ENCODE data around the gene DNASE1L1. TPM values are rescaled to one million over a fixed set of nuclear protein-coding genes. Genes with fewer than 3 reads are reported as not detected.

DNASE1L1 gene
- total RNA-seq, 1 donor from 2014 or later = 58.7 TPM

GRCh38 chrX:154359362-154360154 lies 49.5 kb downstream of the DNASE1L1 start:
- intact Hi-C loops (cut with micrococcal nuclease) = no loop called here
- ATAC-seq = no peak

GRCh38 chrX:154358829-154359228 lies 50.2 kb downstream of the DNASE1L1 start:
- DNase-seq (no peak), ATAC-seq (no peak)
- intact Hi-C loops (cut with micrococcal nuclease) = no loop called here

More at GRCh38 chrX:154359362-154360154, 49.5 kb downstream of the DNASE1L1 start:
- DNase-seq = no peak

GRCh38 chrX:154358011-154358410 lies 51.0 kb downstream of the DNASE1L1 start:
- DNase-seq (peak; percentile 16), ATAC-seq (no peak)
- intact Hi-C loops (cut with micrococcal nuclease) = no loop called here

- DNase-seq (peak; percentile 23), ATAC-seq (no peak)
- intact Hi-C loops (cut with micrococcal nuclease) = no loop called here
Measured at GRCh38 chrX:154357205-154357604, 51.8 kb downstream of the DNASE1L1 start.

GRCh38 chrX:154356596-154356995 lies 52.5 kb downstream of the DNASE1L1 start:
- DNase-seq (no peak), ATAC-seq (no peak)
- intact Hi-C loops (cut with micrococcal nuclease) = no loop called here

- peak; percentile 44 for DNase-seq
- intact Hi-C loops (cut with micrococcal nuclease) = no loop called here
- no peak for ATAC-seq
Measured at GRCh38 chrX:154355776-154356140, 53.3 kb downstream of the DNASE1L1 start.

- peak; percentile 11 for DNase-seq
- intact Hi-C loops (cut with micrococcal nuclease) = no loop called here
- no peak for ATAC-seq
Measured at GRCh38 chrX:154355094-154355775, 53.8 kb downstream of the DNASE1L1 start.

- intact Hi-C loops (cut with micrococcal nuclease) = no loop called here
- no peak for DNase-seq
- no peak for ATAC-seq
Measured at GRCh38 chrX:154354516-154354915, 54.5 kb downstream of the DNASE1L1 start.

GRCh38 chrX:154354013-154354412 lies 55.0 kb downstream of the DNASE1L1 start:
- ATAC-seq (no peak), DNase-seq (peak; percentile 15)
- intact Hi-C loops (cut with micrococcal nuclease) = no loop called here

- DNase-seq (peak; percentile 7), ATAC-seq (no peak)
- intact Hi-C loops (cut with micrococcal nuclease) = no loop called here
Measured at GRCh38 chrX:154353172-154353843, 55.7 kb downstream of the DNASE1L1 start.

GRCh38 chrX:154352466-154352865 lies 56.6 kb downstream of the DNASE1L1 start:
- intact Hi-C loops (cut with micrococcal nuclease) = no loop called here
- DNase-seq = peak; percentile 4
- ATAC-seq = no peak

GRCh38 chrX:154352012-154352401 lies 57.0 kb downstream of the DNASE1L1 start:
- DNase-seq = no peak

More at GRCh38 chrX:154352012-154352401, 57.0 kb downstream of the DNASE1L1 start:
- intact Hi-C loops (cut with micrococcal nuclease) = no loop called here
- no peak for ATAC-seq

Small RNAs within 50 kb of the gene (microRNA-seq; reads per million reads assigned to microRNA genes)
- not detected for gene MIR6858 (ENCODE audit: borderline number of aligned reads)

Other genes with a start within 250 kb of the DNASE1L1 start
- not detected for gene OPN1MW, start 226.7 kb downstream of the DNASE1L1 start, total RNA-seq
- not detected for gene OPN1MW2, start 189.5 kb downstream of the DNASE1L1 start, total RNA-seq
- gene OPN1MW3, start 151.7 kb downstream of the DNASE1L1 start, total RNA-seq = not detected
- not detected for gene TEX28, start 114.1 kb downstream of the DNASE1L1 start, total RNA-seq
- 18.0 TPM for gene TKTL1, start 113.5 kb downstream of the DNASE1L1 start, total RNA-seq
- 228 TPM for gene FLNA, start 34.6 kb downstream of the DNASE1L1 start, total RNA-seq
- gene EMD, start 30.0 kb downstream of the DNASE1L1 start, total RNA-seq = 51.3 TPM
- gene RPL10, start 10.9 kb downstream of the DNASE1L1 start, total RNA-seq = 1,898 TPM
- 38.0 TPM for gene TAFAZZIN, start 2.3 kb upstream of the DNASE1L1 start, total RNA-seq
- gene ATP6AP1, start 19.4 kb upstream of the DNASE1L1 start, total RNA-seq = 81.0 TPM
- 86.2 TPM for gene GDI1, start 27.9 kb upstream of the DNASE1L1 start, total RNA-seq
- 48.4 TPM for gene FAM50A, start 34.9 kb upstream of the DNASE1L1 start, total RNA-seq
- gene PLXNA3, start 49.0 kb upstream of the DNASE1L1 start, total RNA-seq = 22.0 TPM
- 20.7 TPM for gene LAGE3, start 70.0 kb upstream of the DNASE1L1 start, total RNA-seq
- 58.6 TPM for gene UBL4A, start 77.4 kb upstream of the DNASE1L1 start, total RNA-seq
- gene SLC10A3, start 81.4 kb upstream of the DNASE1L1 start, total RNA-seq = 12.2 TPM
- 62.5 TPM for gene FAM3A, start 107.0 kb upstream of the DNASE1L1 start, total RNA-seq
- gene G6PD, start 137.6 kb upstream of the DNASE1L1 start, total RNA-seq = 10.4 TPM
- gene IKBKG, start 138.4 kb upstream of the DNASE1L1 start, total RNA-seq = 15.5 TPM
- gene CTAG1A, start 175.9 kb upstream of the DNASE1L1 start, total RNA-seq = not detected
- gene CTAG1B, start 210.0 kb upstream of the DNASE1L1 start, total RNA-seq = not detected
- gene CTAG2, start 244.3 kb upstream of the DNASE1L1 start, total RNA-seq = not detected

Measured in left ventricle myocardium superior (tissue), 1 donor.